ENCODE results near the gene AFAP1. TPM values are rescaled to one million over a fixed set of nuclear protein-coding genes. Genes with fewer than 3 reads are reported as not detected.
A peak's percentile ranks its signal among the peaks of the same experiment; 100 is the strongest.

AFAP1 gene
- total and polyA plus RNA-seq, 8 donors: 23.6 to 31.4 (median 27.4) TPM

- no peak for TF ChIP-seq CTCF (IDR thresholded peaks at IDR 0.05)
- DNase-seq (no peak), ATAC-seq (no peak)
- Histone ChIP-seq H3K9me3 (no peaks in the 10 kb centered on the region), H3K4me1 (peaks cover 5 to 35% of the 10 kb centered on the region in 2 donors), H3K4me3 (no peak overlapping the region), H3K27me3 (peaks cover 0 to 11% of the 10 kb centered on the region in 2 donors), H3K36me3 (no peaks in the 10 kb centered on the region), H3K27ac (no peak overlapping the region)
- intact Hi-C loops (cut with DNase I): no loop called here
Measured at GRCh38 chr4:7962609-7963508, 23.2 kb upstream of the AFAP1 start.

- peak overlapping the region in 1 of 2 donors; percentile 54 for H3K27ac ChIP-seq
- peaks cover 5 to 33% of the 10 kb centered on the region in 2 donors for H3K4me1 ChIP-seq
- intact Hi-C loops (cut with DNase I): no loop called here
- peaks cover 0 to 11% of the 10 kb centered on the region in 2 donors for H3K27me3 ChIP-seq
- no peaks in the 10 kb centered on the region for H3K36me3 ChIP-seq
- ATAC-seq: peak; percentile 67
- H3K4me3 ChIP-seq: no peak overlapping the region
- peak in 2 of 4 donors; percentile 70 to 89 for DNase-seq
- no peaks in the 10 kb centered on the region for H3K9me3 ChIP-seq
- no peak for TF ChIP-seq CTCF (IDR thresholded peaks at IDR 0.05)
Measured at GRCh38 chr4:7960790-7961655, 21.4 kb upstream of the AFAP1 start.

GRCh38 chr4:7960017-7960789 lies 20.5 kb upstream of the AFAP1 start:
- TF ChIP-seq CTCF (IDR thresholded peaks at IDR 0.05): no peak
- no peak overlapping the region for H3K4me3 ChIP-seq
- peak overlapping the region in 1 of 2 donors; percentile 53 for H3K27ac ChIP-seq
- H3K9me3 ChIP-seq: no peaks in the 10 kb centered on the region
- H3K27me3 ChIP-seq: peaks cover 0 to 11% of the 10 kb centered on the region in 2 donors
- no peaks in the 10 kb centered on the region for H3K36me3 ChIP-seq
- intact Hi-C loops (cut with DNase I): no loop called here
- peaks cover 5 to 29% of the 10 kb centered on the region in 2 donors for H3K4me1 ChIP-seq
- ATAC-seq (peak; percentile 32), DNase-seq (no peak)

GRCh38 chr4:7959078-7959477 lies 19.4 kb upstream of the AFAP1 start:
- no peak overlapping the region for H3K27ac ChIP-seq
- DNase-seq (no peak), ATAC-seq (no peak)
- peaks cover 0 to 4% of the 10 kb centered on the region in 2 donors for H3K9me3 ChIP-seq
- peaks cover 0 to 11% of the 10 kb centered on the region in 2 donors for H3K27me3 ChIP-seq
- intact Hi-C loops (cut with DNase I): no loop called here
- H3K4me3 ChIP-seq: no peak overlapping the region
- H3K4me1 ChIP-seq: peaks cover 5 to 18% of the 10 kb centered on the region in 2 donors
- TF ChIP-seq CTCF (IDR thresholded peaks at IDR 0.05): no peak
- no peaks in the 10 kb centered on the region for H3K36me3 ChIP-seq

Measured in left lung (tissue), 10 donors.